Activated T-cell treated with anti-CD3 and anti-CD28 coated beads, Interleukin-2, amount 50 U/mL, for 72 hours (primary cell): ENCODE measurements around the gene TPI1. TPM values are rescaled to one million over a fixed set of nuclear protein-coding genes. Genes with fewer than 3 reads are reported as not detected.

Source experiments
- total RNA-seq, 2 donors: library from RNA; stranded (reverse); gene quantifications; one replicate each; pipeline ENCODE4 v1.2.3, GENCODE V29; 2022

Gene TPI1
- total RNA-seq, 2 donors from 2014 or later, result 504 to 562 TPM

Other genes starting within 250 kb of the TPI1 start
- 1 to 10 TPM; 4.1 to 8.9 TPM for gene LPAR5, start 231.6 kb upstream of the TPI1 start, total RNA-seq
- gene ACRBP, start 220.1 kb upstream of the TPI1 start, total RNA-seq, result 1 to 10 TPM; 5.2 to 6.1 TPM
- gene ING4, start 204.4 kb upstream of the TPI1 start, total RNA-seq, result 10 to 100 TPM; 27.6 to 28.0 TPM
- gene ZNF384, start 178.2 kb upstream of the TPI1 start, total RNA-seq, result 10 to 100 TPM; 78.1 to 82.2 TPM
- gene PIANP, start 166.7 kb upstream of the TPI1 start, total RNA-seq, result under 1 TPM; 0.58 to 0.76 TPM
- 10 to 100 TPM; 30.2 to 39.7 TPM for gene COPS7A, start 143.5 kb upstream of the TPI1 start, total RNA-seq
- 100 to 1,000 TPM; 122 to 134 TPM for gene MLF2, start 114.4 kb upstream of the TPI1 start, total RNA-seq
- gene PTMS, start 101.2 kb upstream of the TPI1 start, total RNA-seq, result 100 to 1,000 TPM; 119 to 154 TPM
- 100 to 1,000 TPM; 117 to 188 TPM for gene LAG3, start 95.0 kb upstream of the TPI1 start, total RNA-seq
- gene CD4, start 78.0 kb upstream of the TPI1 start, total RNA-seq, result 100 to 1,000 TPM; 126 to 141 TPM
- under 1 TPM; 0.72 to 0.93 TPM for gene GPR162, start 45.7 kb upstream of the TPI1 start, total RNA-seq
- gene P3H3, start 39.1 kb upstream of the TPI1 start, total RNA-seq, result 1 to 10 TPM; 2.2 to 2.6 TPM
- 1 to 10 TPM in 1 of 2 donors, under 1 TPM in 1; 0.95 to 1.3 TPM for gene GNB3, start 26.6 kb upstream of the TPI1 start, total RNA-seq
- 10 to 100 TPM; 67.7 to 94.8 TPM for gene CDCA3, start 16.2 kb upstream of the TPI1 start, total RNA-seq
- 100 to 1,000 TPM in 1 of 2 donors, 10 to 100 TPM in 1; 98.0 to 105 TPM for gene USP5, start 15.4 kb upstream of the TPI1 start, total RNA-seq
- gene SPSB2, start 5.8 kb downstream of the TPI1 start, total RNA-seq, result 10 to 100 TPM in 1 of 2 donors, 1 to 10 TPM in 1; 9.6 to 10.4 TPM
- 10 to 100 TPM in 1 of 2 donors, 1 to 10 TPM in 1; 8.6 to 11.3 TPM for gene LRRC23, start 37.3 kb downstream of the TPI1 start, total RNA-seq
- 100 to 1,000 TPM; 115 to 145 TPM for gene ENO2, start 47.0 kb downstream of the TPI1 start, total RNA-seq
- 10 to 100 TPM; 51.4 to 64.9 TPM for gene ATN1, start 60.4 kb downstream of the TPI1 start, total RNA-seq
- gene RNU7-1, start 76.3 kb downstream of the TPI1 start, total RNA-seq, result not detected
- 100 to 1,000 TPM; 259 to 301 TPM for gene C12orf57, start 76.5 kb downstream of the TPI1 start, total RNA-seq
- 100 to 1,000 TPM; 238 to 313 TPM for gene PTPN6, start 83.8 kb downstream of the TPI1 start, total RNA-seq
- 100 to 1,000 TPM; 296 to 348 TPM for gene PHB2, start 103.1 kb downstream of the TPI1 start, total RNA-seq
- 10 to 100 TPM; 44.9 to 45.7 TPM for gene EMG1, start 103.4 kb downstream of the TPI1 start, total RNA-seq
- gene LPCAT3, start 150.9 kb downstream of the TPI1 start, total RNA-seq, result 10 to 100 TPM; 28.3 to 29.0 TPM
- 1 to 10 TPM; 4.0 to 6.6 TPM for gene C1S, start 193.2 kb downstream of the TPI1 start, total RNA-seq
- gene C1R, start 224.9 kb downstream of the TPI1 start, total RNA-seq, result 1 to 10 TPM; 5.6 to 6.4 TPM
- 10 to 100 TPM; 22.6 to 27.4 TPM for gene C1RL, start 241.7 kb downstream of the TPI1 start, total RNA-seq